ENCODE results near the gene SHC4.

The SHC4 gene

DNA sequence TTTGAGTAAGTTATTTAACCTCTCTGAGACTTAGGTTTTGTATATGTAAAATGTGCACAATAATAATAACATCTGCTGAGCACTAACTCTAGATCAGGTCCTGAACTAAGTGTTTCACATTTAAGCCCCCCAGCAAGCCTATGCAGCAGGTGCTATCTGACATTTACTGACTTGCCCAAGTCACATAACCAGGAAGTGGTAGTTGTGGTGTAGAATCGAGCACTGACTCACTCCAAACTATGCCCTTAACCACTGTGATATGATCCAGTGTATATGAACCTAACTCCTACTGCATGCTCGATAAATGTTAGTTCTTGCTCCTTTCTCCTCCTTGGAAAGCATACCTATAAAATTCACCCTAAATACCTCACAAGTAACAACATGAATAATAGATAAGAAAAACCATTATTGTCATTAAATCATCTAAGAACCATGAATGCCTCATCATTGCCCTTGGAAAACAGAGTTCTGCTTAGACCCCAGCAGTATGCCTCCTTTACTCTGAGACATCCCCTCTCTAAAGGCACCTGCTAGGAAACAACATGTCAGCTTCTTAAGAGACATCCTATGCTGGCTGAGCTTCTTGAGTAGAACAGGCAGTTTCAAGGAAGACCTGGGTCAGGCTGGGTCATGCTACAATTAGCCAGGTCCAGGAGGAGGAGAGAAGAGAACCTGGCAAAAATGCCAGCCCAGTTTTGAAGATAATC is 3.0 kb upstream of the SHC4 start:
- no peak for DNase-seq

DNA sequence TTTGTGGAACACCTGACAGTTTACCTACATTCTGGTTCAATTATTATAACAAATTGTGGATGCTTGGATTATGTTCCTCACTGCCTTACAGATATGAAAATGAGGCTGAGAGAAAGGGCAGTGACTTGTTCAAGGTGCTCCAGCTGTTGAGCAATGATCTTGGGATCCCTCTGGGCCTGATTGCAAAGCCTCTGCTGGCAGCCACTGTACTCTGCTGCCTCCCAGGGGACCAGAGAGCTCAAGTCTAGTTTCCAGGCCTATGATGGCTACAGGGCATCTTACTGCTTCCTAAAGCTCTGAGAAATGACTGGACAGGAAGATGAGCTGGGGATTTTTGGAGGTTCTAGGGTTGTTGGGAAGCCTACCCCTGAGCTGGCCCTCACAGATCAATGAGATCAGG is 2.3 kb upstream of the SHC4 start:
- DNase-seq: no peak

DNA sequence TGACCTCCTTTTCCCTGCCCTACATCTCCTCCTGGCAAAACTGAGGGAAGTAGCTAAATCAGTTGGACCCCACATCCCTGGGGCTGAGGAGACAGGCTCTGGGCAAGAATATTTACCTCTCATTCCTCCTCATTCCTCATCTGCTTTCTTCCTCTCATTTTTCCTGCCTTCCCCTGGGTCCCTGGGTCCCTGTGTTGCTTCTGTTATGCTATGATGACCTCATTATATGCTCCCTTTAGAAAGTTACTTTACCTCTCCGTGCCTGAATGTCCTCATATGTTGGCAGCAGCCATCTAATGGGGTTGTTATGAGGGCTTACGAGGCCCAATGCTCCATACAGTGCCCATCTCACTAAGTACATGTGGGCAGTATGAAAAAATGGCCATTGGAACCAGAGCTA is 1.2 kb upstream of the SHC4 start:
- DNase-seq: no peak

DNA sequence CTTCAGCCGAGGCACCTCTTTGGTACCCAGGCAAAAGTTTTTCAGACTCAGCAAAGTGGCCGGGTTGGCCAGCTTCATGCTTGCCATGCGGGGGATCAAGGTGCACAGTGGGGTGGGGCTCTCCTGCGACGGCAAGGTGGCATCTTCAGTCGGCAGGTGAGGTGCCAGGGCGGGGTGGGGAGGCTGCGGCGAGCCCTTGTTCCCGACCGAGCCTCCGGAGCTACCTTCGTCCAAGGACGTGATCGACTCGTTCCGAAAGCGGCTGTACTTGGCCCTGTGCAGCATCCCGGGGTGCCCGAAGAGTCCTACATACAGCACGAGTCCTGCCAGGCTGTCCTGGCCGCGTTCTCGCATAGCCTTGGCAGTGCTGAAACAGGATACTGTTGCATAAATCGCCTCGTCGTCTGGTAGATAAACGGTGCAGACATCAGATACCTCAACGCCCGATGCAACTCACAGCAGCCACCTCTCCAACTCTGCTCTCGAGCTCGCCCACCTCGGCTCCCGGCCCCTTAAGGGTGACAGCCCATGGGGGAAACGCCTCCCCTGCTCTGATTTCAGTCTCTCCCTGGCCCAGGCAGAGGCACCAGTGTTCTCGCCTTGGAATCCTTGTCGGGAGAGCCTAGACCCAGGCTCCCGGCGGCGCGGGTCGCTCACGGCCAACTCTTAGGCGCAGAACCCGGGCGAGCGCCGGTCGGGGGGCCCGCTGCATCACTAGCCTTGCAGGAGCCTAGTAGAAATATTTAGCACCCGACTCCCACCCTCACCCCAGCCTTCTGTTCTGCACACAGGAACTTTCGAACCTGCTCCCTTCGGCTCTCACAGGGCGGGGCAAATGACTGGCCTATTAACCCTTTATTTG is 826 bp downstream of the SHC4 start:
- DNase-seq: no peak

DNA sequence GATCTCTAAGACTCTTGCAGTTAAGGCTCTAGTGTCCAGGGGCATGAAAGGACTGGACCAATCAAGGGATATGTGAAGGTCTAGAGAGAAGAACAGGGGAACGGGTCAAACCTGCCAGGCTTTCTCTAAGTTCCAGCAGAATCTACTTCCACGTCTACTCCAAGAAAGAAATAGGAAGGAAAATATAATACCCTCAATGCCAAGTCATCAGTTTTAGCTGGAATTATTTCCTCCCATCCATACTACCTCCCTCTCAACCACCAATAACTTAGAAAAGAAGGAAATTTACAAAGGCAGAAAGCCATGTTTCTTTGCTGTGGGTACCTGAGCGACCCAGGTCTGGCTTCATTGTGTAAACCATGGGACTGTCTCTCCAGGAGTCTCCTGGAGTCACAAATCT is 7.8 kb downstream of the SHC4 start:
- DNase-seq: no peak

DNA sequence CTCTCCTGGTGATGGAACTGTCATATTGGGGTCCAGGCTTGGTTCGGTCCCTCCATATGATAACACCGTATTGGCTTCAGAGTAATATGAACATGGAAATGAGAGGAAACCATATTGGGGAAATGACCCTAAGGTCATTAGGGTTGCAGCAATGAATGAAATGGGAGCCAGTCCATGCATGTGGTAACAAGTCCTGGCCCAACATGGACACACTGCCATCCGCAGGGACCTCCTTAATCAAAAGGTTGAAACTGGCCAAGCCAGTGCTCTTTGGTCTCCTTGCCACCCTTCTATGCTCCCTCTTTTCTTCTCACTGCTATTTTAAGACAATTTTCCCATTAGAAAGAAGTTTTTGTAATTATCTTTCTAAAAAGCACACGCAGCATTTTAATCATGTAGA is 8.3 kb downstream of the SHC4 start:
- DNase-seq: no peak

DNA sequence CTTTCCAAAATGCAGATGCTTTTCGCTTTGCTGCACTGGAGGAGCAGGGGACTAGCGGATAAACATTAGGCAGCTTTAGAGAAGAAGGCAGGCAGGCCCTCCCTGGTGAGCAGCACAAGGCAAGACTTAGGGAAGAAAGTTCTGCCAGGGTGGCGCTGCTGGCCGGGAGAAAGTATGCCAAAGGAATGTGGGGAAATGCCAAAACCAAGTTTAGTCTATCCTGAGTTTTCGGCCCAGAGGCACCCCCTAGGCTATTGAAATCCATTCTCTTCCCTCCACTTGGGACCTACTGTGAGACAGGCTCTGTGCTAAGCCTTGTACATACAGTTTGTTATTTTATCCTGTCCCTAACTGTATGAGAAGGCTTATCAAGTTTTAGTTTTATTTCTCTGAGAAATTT is 9.2 kb downstream of the SHC4 start:
- DNase-seq: no peak

DNA sequence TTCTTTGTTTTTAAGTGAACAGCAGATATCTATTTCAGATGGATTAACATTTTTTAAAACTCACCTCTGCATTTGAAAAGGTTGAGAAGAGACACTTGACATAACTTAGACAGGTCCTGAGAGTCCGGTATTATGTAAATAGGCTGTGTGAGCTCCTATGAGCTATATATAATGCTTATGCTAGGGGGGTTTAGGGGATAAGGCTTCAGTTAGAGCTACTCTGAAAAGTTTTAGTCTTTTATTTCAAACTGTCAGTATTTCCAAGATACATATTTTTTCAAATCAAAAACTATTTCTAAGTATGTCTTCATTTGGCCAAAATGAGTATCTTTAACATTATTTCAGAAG is 16.9 kb downstream of the SHC4 start:
- no peak for DNase-seq

DNA sequence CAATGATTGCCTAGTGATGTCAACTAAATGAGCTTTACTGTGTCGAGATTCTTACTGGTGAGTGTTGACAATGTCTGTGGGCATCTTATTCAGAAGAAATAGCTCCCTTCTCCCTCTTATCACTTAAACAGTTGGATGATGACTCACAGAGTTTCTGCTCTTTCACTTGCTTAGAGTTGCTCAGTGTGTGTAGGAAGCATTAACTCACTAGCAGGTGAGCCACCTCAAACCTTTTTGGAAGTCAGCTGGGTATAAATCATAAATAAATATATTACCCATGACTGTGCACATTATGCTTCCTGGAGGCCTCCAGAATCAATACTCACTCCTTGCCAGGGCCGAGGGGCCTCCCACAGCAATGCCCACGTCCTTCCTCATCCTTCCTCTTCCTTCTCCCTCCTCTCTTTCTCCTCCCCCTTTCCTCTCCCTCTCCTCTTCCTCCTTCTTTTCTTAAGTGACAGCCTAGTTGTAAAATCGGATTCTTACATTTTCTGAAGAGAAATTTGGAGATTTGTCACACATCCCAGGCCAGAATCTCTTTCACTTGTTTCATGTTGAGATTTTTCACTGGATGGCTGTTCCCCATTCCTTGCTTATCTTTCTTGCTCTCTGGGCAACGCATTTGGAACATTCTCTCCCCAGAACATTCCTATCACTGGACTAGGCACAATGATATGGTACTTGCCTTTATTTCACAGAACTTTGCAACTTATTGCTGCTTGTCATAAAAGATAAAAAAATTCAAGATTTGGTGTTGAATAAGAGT is 17.5 kb downstream of the SHC4 start:
- no peak for DNase-seq

DNA sequence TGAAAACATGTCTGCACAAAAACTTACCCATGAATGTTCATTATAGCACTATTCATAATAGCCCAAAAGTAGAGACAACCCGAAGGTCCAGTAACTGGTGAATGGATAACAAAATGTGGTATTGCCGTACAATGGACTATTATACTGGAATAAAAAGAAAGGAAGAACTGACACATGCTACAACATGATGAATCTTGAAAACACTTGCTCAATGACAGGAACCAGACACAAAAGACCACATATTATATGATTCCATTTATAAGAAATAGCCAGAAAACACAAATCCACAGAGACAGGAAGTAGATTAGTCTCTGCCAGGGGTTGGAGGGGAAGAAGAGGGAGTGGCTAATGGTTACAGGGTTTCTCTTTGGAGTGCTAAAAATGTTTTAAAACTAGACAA is 18.3 kb downstream of the SHC4 start:
- no peak for DNase-seq

DNA sequence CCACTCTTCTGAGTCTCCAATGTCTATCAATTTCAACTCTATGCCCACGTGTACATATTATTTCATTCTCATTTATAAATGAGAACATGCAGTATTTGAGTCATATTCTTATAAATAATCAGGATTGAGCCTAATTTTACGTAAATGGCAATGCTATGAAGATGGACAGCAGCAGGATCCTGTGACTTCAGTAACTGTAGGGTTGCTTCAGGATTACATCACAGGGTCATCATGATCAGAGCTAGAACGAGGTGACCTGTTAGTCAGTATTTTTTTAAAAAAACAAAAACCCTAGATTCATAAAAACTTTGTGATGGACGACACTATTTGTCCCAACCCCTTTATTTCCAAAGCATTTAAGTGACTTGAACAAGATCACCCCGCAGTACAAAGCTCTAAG is 21.8 kb downstream of the SHC4 start:
- no peak for DNase-seq

DNA sequence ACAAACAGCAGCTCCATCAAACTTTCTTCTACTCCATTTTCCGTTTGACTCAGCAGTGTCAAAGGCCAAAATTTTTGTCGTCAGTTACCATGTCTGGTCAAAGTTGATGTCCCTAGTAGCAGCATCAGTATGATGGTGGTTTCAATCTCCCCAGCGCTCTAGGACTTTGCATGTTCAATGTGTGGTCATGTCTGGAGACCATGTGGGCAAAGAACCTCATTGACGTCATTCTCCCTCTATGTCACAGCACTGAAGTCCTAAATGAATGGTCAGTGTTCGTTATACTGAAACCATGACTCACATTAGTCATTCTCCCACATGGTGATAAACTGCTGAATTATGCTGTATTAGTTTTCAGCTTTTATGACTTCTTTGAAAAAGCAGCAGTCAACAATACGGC is 23.2 kb downstream of the SHC4 start:
- no peak for DNase-seq

DNA sequence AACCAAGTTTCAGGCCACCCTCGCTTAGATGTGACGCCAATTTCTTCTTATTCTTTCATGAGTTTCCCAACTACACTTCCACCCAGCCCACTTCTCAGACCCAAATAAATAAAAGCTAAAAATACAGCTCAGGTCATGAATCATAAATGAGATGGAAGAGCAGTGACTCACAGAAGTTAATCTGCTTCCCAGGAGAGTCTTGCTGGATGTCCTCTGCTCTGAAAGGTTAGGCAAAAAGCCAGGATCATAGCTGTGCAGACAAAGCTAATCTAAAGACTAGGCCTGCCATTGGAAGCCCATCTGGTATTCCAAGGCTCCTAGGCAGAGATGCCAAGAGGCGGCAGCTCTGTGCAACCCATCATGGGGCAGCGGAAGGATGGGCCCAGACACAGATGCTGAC is 24.1 kb downstream of the SHC4 start:
- no peak for DNase-seq

DNA sequence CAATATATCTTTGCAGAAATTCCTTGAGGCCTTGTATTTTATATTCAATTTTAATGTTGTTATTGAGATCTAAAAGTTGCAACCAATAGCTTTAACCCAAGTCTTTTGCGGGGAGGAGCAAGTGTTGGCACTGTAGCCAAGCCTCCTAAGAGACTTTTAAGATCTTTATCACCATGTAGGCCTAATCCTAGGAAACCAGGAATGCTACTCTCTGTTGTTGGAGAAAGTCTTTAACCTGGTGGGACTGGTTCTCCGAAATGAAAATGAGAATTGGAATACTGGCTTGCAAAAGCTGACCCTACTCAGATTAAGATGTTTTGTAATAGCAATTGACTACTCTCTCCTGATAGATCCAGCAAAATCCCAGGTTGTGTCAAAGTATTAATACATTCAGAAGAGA is 25.8 kb downstream of the SHC4 start:
- DNase-seq: no peak

DNA sequence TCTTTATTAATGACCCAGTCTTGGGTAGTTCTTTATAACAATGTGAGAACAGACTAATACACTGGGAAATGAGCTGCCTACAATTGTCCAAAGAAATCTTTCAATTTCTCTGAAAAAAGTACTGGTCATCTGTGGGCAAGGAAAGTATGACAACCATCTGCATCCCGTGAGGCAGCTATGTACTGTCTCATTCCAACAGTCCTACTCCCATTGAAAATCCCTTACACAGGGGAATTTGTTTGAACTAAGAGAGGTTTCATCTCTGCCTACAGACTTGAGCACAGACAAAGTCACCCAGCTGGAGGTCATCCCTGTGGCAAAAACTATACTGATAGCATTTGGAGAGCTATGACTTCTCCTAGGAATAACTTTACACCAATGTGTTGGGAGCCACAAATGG is 27.1 kb downstream of the SHC4 start:
- no peak for DNase-seq

DNA sequence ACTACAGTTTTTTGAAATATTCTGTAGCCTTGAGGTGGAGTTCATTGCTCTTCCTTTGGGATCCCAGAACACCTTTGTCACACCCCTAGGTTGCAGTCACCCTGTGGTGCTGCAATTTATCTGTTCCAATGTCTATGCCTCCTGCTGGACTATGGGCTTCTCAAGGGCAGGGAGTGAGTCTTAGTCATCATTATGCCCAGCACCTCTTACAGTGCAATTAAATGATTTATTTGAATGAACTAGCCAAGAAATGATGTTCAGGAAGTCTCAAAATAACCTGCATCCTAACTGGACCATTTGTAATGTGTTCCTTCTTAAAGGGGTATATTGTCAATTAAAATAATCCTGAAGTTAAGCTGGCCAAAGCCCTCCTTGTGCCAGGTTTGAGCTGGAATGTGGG is 28.5 kb downstream of the SHC4 start:
- no peak for DNase-seq

DNA sequence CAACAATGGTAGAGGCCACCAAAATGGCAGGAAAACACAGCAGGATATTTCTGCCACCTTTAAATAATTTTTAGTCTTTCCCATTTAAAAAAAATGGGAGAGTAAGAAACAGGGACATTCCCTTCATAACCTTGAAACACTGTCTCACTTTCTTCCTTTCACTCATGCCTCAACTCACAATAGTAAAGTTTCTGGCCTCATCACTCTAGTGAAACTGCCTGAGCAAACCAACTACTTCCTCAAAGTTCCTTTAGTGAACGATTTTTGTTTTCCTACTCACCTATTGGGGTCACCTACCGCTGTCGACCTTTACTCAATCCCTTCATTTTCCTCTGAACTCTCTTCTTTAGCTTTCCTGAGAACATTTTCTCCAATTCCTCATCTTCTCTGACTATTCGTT is 33.0 kb downstream of the SHC4 start:
- DNase-seq: no peak

DNA sequence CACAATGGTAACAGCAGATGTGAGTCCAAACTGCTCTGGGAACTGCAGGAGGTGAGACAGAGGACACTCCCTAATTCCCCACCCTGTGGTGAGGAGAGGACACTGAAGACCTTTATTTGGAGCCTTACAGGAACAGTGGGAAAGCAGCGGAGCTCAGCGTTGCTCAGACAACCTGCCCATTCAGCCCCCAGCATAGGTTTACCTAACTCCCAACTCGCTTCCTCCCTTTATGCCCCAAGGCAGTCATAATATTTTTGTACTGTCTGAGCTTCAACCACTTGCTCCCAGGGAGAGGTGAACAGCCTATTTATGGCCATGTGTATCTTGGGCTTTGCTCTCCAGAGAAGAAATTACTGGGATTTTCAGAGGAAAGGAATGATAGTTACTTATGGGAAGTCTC is 34.1 kb downstream of the SHC4 start:
- DNase-seq: no peak

DNA sequence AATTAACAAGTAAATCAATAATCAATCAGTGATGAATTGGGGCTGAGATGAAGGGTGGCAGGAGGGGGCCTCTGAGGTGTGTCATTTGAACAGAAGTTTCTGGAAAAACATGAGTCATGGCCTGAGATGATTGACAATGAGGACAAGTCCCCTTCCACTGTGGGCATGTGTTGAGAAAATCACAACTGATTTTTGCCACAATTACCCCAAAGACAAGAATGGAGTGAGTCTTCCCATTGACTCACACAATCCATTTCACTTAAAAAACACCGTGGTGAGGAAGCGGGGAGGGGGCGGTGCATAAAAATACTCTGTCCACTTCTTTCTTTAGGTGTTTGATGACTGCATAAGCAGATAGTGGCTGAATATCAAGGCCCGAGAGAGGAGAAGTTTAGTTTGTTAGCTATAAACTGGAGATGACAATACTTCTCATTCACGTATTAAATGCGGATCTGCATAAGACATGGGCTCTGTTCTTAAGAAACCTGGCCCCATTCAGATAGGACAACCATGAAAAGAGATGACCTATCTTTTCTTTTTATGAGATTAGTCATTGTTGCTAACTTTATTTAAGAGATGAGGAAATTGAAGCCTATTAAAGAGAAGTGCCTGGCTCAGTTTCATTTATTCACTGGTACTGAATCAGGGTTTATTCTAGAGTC is 34.7 kb downstream of the SHC4 start:
- DNase-seq: peak; percentile 3 to 11

DNA sequence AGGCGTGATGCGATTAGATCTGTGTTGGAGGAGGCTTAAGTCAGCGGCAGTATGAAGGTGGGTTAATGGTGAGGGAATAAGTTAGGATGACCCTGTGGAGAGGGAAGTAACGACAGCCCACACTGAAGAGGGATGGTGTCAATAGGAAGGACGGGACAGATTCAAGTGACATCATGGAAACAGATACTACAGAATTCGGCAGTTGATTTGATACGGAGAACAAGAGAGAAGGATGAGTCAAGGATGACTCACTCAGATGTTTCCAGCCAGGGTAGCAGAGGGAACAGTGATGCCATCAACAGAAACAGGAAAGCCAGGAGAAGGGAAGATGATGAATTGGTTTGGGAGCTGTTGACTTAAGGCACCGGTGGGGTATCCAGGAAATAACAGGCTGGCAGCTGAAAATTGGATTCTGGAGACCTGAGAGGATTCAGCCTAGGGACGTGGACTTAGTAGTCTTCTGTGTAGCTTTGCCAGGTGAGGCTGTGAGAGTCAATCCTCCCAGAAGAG is 38.0 kb downstream of the SHC4 start:
- no peak for DNase-seq

DNA sequence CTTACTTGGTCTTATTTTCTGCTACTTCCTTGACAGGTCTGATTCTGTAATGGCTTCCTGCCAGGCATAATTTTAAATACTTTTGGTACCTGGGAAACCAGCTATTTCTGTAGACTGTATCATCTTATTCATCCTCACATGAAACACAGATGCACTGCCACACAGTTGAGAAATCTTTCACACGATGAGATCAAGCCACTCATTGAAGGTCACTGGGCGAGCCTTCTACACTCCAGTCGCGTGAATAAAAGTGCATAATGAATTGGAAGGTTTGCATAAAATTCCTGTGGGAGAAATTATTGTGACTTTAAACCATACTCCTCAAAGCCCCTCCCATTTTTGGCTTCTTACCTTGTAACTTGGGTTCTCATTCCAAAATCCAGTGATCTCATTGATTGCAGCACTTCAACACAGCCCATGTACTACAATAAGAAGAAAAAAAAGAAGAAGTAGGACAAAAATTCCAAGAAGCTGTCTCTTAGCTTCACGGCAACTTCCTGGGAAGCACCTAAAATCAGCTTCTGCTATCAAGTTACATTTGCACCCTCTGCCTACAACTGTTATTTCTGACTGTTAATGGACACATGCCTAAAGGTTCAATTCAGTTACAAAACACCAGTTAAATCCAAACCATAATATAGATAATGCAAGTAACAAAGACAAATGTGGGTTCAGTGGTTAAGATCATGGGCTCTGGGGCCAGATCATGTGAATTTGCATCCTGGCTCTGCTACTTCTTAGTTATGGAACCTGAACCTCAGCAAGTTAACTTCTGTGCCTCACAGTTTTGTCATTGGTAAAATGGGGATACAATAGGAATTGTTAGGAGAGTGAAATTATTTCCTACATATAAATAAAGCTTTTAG is 39.0 kb downstream of the SHC4 start:
- DNase-seq: no peak

DNA sequence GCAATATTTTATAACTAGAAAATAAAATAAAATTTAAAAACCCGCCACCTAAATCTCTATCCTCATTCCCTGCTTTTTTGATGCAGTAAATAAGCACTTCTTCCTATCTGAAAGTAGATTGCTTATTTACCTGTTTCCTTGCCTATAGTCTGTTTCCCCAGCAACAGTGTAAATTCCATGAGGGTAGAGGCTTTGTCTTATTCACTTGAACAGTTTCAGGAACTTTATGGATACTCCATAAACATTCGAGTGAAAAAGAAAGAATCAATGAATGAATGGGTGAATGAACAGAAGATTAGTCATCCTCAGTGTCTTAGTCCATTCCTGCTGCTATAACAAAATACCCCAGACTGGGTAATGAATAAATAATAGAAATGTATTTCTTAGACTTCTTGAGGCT is 41.7 kb downstream of the SHC4 start:
- DNase-seq: no peak

Measured in activated CD4-positive, alpha-beta T cell treated with anti-CD3 and anti-CD28 coated beads for 4 hours (primary cell).